Breast epithelium (tissue), 4 donors: ENCODE results near the gene PKDCC. TPM values are rescaled to one million over a fixed set of nuclear protein-coding genes. Genes with fewer than 3 reads are reported as not detected.
A peak's percentile ranks its signal among the peaks of the same experiment; 100 is the strongest.

Experiments used
- DNase-seq, 2 donors: peaks; one replicate each; pipeline ENCODE4 v3.0.0-alpha.2; 2019; ENCODE audit warnings: low spot score in 2 of 2
- H3K27ac ChIP-seq, 2 donors: fragments of 200-600 bp; sonication (generic) in 1 of 2; one replicate each; pipeline ENCODE4 v1.5.1; 2016 to 2019; ENCODE audit warnings: mild to moderate bottlenecking in 1 of 2
- H3K27me3 ChIP-seq, 2 donors: fragments of 200-600 bp; sonication (generic) in 1 of 2; one replicate each; pipeline versions ENCODE4 v1.5.1 to v1.6.0; 2017 to 2019; ENCODE audit warnings: control low read depth in 1 of 2, mild to moderate bottlenecking in 1 of 2
- H3K36me3 ChIP-seq: fragments of 200-600 bp; one replicate; pipeline ENCODE4 v1.5.1; 2019
- H3K4me1 ChIP-seq, 2 donors: fragments of 200-600 bp; sonication (generic); one replicate each; pipeline ENCODE4 v1.5.1; 2016 to 2019; ENCODE audit warnings: control low read depth in 1 of 2
- H3K4me3 ChIP-seq, 3 donors: fragments of 200-600 bp; sonication (generic); 1 replicate in 2 of 3; 2 replicates in 1 of 3; pipeline ENCODE4 v1.5.1; 2016 to 2019; ENCODE audit warnings: mild to moderate bottlenecking in 3 of 3, moderate library complexity in 2 of 3
- H3K9me3 ChIP-seq, 2 donors: fragments of 200-600 bp; sonication (generic) in 1 of 2; one replicate each; pipeline ENCODE4 v1.5.1; 2016 to 2019; ENCODE audit warnings: control low read depth in 1 of 2
- CTCF ChIP-seq, 3 donors: fragments of 450-650 bp; IDR thresholded peaks; one replicate each; pipeline ENCODE4 v1.5.1; 2016 to 2017; ENCODE audit warnings: antibody characterized with exemption in 3 of 3, mild to moderate bottlenecking in 3 of 3, moderate library complexity in 3 of 3
- POLR2A ChIP-seq: fragments of 450-650 bp; IDR thresholded peaks from one replicate; pipeline ENCODE4 v1.6.1; 2016; ENCODE audit warnings: antibody characterized with exemption, mild to moderate bottlenecking, moderate library complexity
- POLR2AphosphoS5 ChIP-seq, 3 donors: sonication (generic); formaldehyde crosslinking; IDR thresholded peaks; one replicate each; pipeline ENCODE4 v1.6.1; 2017; ENCODE audit warnings: antibody characterized with exemption in 3 of 3
- intact Hi-C: fragments of 100-400 bp; cut with DNase I; formaldehyde crosslinking; loops from one replicate; pipeline ENCODE4 v1.15.1; 2023; ENCODE audit warnings: low total_unique reads
- total RNA-seq, 3 donors: library from RNA; depleted of rRNA; stranded (reverse); fragments of >200 nt; gene quantifications; one replicate each; pipeline ENCODE4 v1.1.0, GENCODE V29; 2016

Gene PKDCC
- total RNA-seq, 3 donors from 2014 or later, result 19.3 to 131 (median 95.4) TPM

DNA sequence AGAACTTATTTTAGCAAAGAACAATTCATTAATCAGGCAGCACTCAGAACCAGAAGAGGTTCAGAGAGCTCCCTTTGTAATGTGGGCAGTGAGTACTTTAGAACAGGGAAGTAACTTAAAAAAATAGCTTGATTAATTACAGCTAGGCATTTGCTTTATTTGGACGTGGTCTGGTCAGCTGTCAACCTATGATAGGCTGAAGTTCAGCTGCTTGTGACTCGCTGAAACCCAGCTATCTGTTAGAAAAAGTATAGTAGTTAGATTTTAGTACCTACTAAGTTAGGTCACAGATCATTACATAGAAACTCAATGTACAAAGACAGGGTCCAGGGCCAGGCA is 40.0 kb downstream of the PKDCC start:
- no peak overlapping the region for H3K4me3 ChIP-seq
- intact Hi-C loops, result no loop called here
- no peak overlapping the region for H3K27ac ChIP-seq
- no peaks in the 10 kb centered on the region for H3K9me3 ChIP-seq
- TF ChIP-seq CTCF (IDR thresholded peaks at IDR 0.05) (no peak), POLR2A (no peak), POLR2AphosphoS5 (IDR thresholded peaks at IDR 0.05) (no peak)
- H3K4me1 ChIP-seq, result no peaks in the 10 kb centered on the region
- H3K36me3 ChIP-seq, result no peaks in the 10 kb centered on the region
- H3K27me3 ChIP-seq, result no peaks in the 10 kb centered on the region
- no peak for DNase-seq

DNA sequence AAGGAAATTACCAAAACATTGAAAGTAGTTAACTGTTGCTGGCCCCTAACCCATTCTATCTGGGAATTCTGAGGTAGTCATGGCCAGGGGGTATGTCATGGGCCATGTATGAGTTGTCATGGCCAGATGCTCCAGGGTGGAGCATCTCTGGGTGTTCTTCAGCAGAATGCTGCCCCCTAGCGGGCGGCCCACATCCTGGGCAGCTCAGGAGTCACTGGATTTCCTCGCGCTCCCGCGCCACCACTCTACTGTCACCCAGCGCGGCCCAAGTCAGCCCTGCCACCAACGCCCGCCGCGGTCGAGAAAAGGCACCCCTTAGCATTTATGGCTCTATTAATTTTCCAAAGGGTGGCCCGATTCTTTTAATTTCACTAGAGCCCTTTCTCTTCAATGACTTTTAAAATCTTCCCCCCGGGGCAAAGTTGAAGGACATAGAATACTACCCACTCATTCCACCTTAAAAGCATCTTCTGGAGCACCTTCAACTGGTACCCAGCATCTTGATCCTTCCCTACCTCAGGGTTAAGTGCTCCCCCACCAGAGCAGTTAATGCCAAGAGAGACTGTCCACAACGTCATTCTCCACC is 41.6 kb downstream of the PKDCC start:
- H3K27me3 ChIP-seq, result no peaks in the 10 kb centered on the region
- no peak overlapping the region for H3K27ac ChIP-seq
- H3K36me3 ChIP-seq, result no peaks in the 10 kb centered on the region
- no peaks in the 10 kb centered on the region for H3K9me3 ChIP-seq
- TF ChIP-seq CTCF (IDR thresholded peaks at IDR 0.05) (peak; percentile 26 to 32 (median 32)), POLR2AphosphoS5 (IDR thresholded peaks at IDR 0.05) (no peak), POLR2A (no peak)
- no peak overlapping the region for H3K4me3 ChIP-seq
- no peaks in the 10 kb centered on the region for H3K4me1 ChIP-seq
- DNase-seq, result no peak
- intact Hi-C loops, result no loop called here

GRCh38 chr2:42090216-42090615 is 42.4 kb downstream of the PKDCC start:
- Histone ChIP-seq H3K4me1 (no peaks in the 10 kb centered on the region), H3K27ac (no peak overlapping the region), H3K4me3 (no peak overlapping the region), H3K36me3 (no peaks in the 10 kb centered on the region), H3K27me3 (no peaks in the 10 kb centered on the region), H3K9me3 (no peaks in the 10 kb centered on the region)
- DNase-seq, result no peak
- TF ChIP-seq POLR2A (no peak), POLR2AphosphoS5 (IDR thresholded peaks at IDR 0.05) (no peak), CTCF (IDR thresholded peaks at IDR 0.05) (no peak)
- intact Hi-C loops, result no loop called here

DNA sequence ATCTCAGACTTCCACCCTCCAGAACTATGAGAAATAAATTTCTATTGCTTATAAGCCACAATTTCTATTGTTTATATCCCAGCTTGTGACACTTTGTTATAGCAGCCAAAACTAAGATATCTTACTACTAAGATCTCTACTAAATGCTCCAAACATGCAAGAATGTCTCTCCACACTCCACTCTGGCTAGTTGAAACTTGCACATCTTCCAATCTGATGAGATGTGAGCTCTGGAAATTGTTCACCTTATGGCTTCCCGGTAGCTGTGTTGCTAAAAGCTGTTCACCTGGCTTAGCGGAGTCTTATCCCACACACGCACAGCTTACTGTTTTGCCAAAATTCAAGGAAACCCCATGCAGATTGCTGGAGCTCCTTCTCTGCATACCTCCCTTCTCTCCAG is 43.9 kb downstream of the PKDCC start:
- DNase-seq, result no peak
- no peak for TF ChIP-seq POLR2A
- H3K27me3 ChIP-seq, result no peaks in the 10 kb centered on the region
- H3K9me3 ChIP-seq, result no peaks in the 10 kb centered on the region
- intact Hi-C loops, result no loop called here
- no peak overlapping the region for H3K27ac ChIP-seq
- H3K4me3 ChIP-seq, result no peak overlapping the region
- no peaks in the 10 kb centered on the region for H3K4me1 ChIP-seq
- H3K36me3 ChIP-seq, result no peaks in the 10 kb centered on the region

DNA sequence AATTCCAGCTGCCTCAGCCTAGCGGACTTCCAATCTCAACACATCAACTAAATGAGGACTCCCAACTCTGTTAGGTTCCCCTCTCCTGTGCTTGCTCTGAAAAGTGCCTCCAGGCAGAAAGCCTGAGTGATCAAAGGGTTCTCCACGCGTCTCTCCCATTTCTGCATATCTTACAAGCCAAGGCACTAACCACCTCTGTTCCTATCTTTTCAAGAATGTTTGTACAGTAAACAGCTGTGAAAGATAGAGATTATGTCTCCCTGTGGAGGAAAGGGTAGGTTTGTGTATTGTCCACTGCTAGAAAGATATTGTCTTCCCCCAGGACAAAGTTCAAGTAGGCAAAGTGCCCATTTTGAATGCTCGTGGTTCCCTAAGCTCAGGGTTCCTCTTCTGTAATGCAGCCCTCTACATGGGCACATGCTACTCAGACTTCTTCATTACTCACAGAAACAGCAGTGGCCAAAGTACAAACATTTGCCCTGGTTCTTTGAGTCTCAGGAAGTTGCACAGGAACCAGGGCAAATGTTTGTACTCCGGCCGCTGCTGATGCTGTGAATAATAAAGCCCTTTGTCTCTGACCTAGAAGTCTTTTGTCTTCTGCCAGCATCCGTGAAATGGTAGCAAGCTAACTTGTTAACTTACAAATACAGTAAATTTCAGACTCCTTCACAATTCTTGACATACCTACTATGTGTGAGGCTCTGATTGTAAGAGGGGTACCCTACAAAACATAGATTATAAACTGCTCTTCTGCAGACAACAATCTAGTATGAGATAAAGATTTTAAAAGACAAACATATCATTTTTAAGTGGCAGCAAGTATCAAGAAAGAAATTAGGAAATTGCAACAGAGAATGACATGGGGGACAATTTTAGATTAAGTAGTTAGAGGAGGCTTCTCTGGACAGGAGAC is 44.5 kb downstream of the PKDCC start:
- H3K27me3 ChIP-seq, result no peaks in the 10 kb centered on the region
- no peaks in the 10 kb centered on the region for H3K9me3 ChIP-seq
- intact Hi-C loops, result no loop called here
- DNase-seq, result no peak
- no peak overlapping the region for H3K4me3 ChIP-seq
- no peaks in the 10 kb centered on the region for H3K36me3 ChIP-seq
- TF ChIP-seq POLR2AphosphoS5 (IDR thresholded peaks at IDR 0.05), result no peak
- TF ChIP-seq POLR2A, result no peak
- no peak for TF ChIP-seq CTCF (IDR thresholded peaks at IDR 0.05)
- no peak overlapping the region for H3K27ac ChIP-seq
- H3K4me1 ChIP-seq, result no peaks in the 10 kb centered on the region
